ENCODE measurements around the gene C11orf24. TPM values are rescaled to one million over a fixed set of nuclear protein-coding genes. Genes with fewer than 3 reads are reported as not detected.

C11orf24 gene
- total RNA-seq, 6 experiments from 2014 or later, result 39.4 to 70.9 (median 62.4) TPM

DNA sequence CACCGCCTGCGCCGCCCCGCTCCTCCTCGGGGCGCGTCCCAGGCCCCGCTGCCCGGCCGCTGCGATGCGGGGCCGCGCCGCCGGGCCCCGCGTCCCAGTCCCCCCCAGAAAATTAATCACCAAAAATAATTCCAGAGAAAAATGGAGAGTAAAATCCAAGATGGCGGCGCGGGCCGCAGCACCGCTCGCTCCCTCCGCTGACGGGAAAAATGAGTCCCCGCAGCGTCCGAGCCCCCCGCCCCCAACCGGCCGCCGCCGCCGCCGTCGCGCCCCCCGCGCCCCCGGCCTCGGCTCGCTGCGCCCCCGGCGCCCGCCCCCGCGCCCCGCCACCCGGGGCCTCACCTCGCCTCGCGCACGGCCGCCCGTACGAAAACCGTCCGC, 58.6 kb downstream of the C11orf24 start, which contains the start of gene KMT5B:
Gene KMT5B (minus strand): TSS at position 162 of the 381 bp plus-strand sequence. CDS start 23,220 bp downstream, outside the sequence.
- H3K4me3 ChIP-seq, result peak within 1 kb of the TSS; percentile 81 to 86 (median 82)
- peak in 2 of 3 donors; percentile 59 to 68 for DNase-seq
- no peaks in the 10 kb centered on the region for H3K9me3 ChIP-seq
- TF ChIP-seq POLR2A (IDR thresholded peaks at IDR 0.05), result no peak
- TF ChIP-seq, protein P1, sequence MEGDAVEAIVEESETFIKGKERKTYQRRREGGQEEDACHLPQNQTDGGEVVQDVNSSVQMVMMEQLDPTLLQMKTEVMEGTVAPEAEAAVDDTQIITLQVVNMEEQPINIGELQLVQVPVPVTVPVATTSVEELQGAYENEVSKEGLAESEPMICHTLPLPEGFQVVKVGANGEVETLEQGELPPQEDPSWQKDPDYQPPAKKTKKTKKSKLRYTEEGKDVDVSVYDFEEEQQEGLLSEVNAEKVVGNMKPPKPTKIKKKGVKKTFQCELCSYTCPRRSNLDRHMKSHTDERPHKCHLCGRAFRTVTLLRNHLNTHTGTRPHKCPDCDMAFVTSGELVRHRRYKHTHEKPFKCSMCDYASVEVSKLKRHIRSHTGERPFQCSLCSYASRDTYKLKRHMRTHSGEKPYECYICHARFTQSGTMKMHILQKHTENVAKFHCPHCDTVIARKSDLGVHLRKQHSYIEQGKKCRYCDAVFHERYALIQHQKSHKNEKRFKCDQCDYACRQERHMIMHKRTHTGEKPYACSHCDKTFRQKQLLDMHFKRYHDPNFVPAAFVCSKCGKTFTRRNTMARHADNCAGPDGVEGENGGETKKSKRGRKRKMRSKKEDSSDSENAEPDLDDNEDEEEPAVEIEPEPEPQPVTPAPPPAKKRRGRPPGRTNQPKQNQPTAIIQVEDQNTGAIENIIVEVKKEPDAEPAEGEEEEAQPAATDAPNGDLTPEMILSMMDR (IDR thresholded peaks at IDR 0.05), result no peak
- H3K27me3 ChIP-seq, result no peaks in the 10 kb centered on the region
- H3K27ac ChIP-seq, result peak within 1 kb of the TSS; percentile 93 to 99 (median 98)
- 0% methylated on average over 19 of the region's 60 CpGs for WGBS (ENCODE audit: insufficient coverage, low coverage, low lambda C conversion rate, missing lambda C conversion rate)
- peaks cover 0 to 50% (median 15%) of the 10 kb centered on the region in 4 donors for H3K4me1 ChIP-seq
- H3K36me3 ChIP-seq, result no peaks in the 10 kb centered on the region
- intact Hi-C loops (cut with DNase I), result loop anchor here in 1 of 2 donors (10.0 kb wide), 1 partner anchor 82 kb away; no protein-coding TSS in a partner anchor
- no peak for ATAC-seq

- peak; percentile 59 to 71 (median 64) for ATAC-seq
- peak overlapping the region; percentile 81 to 86 (median 82) for H3K4me3 ChIP-seq
- intact Hi-C loops (cut with DNase I), result loop anchor here in 1 of 2 donors (10.0 kb wide), 1 partner anchor 82 kb away; no protein-coding TSS in a partner anchor
- H3K4me1 ChIP-seq, result peaks cover 0 to 50% (median 15%) of the 10 kb centered on the region in 4 donors
- peak; percentile 79 to 80 (median 79) for DNase-seq
- H3K9me3 ChIP-seq, result no peaks in the 10 kb centered on the region
- no peak for TF ChIP-seq POLR2A (IDR thresholded peaks at IDR 0.05)
- TF ChIP-seq, protein P1 (IDR thresholded peaks at IDR 0.05), result peak in 3 of 4 donors; percentile 31 to 52 (median 37)
- H3K27ac ChIP-seq, result peak overlapping the region; percentile 72 to 99 (median 98)
- under 1% methylated on average over 10 of the region's 80 CpGs for WGBS (ENCODE audit: insufficient coverage, low coverage, low lambda C conversion rate, missing lambda C conversion rate)
- H3K36me3 ChIP-seq, result no peaks in the 10 kb centered on the region
- H3K27me3 ChIP-seq, result no peaks in the 10 kb centered on the region
These were observed 59.2 kb downstream of the C11orf24 start for GRCh38 chr11:68212421-68213134.

- Histone ChIP-seq H3K27me3 (no peaks in the 10 kb centered on the region), H3K36me3 (no peaks in the 10 kb centered on the region), H3K4me1 (peaks cover 0 to 60% (median 19%) of the 10 kb centered on the region in 4 donors), H3K4me3 (peak overlapping the region; percentile 81 to 86 (median 82)), H3K9me3 (no peaks in the 10 kb centered on the region), H3K27ac (peak overlapping the region in 2 of 3 donors; percentile 84 to 99)
- TF ChIP-seq POLR2A (IDR thresholded peaks at IDR 0.05), result no peak
- TF ChIP-seq, protein P1 (IDR thresholded peaks at IDR 0.05), result no peak
- ATAC-seq, result no peak
- peak in 1 of 3 donors; percentile 45 for DNase-seq
- intact Hi-C loops (cut with DNase I), result loop anchor here in 1 of 2 donors (10.0 kb wide), 1 partner anchor 83 kb away; no protein-coding TSS in a partner anchor
- WGBS (ENCODE audit: insufficient coverage, low coverage, low lambda C conversion rate, missing lambda C conversion rate), result 18% methylated on average over 14 of the region's 14 CpGs
These were observed 60.2 kb downstream of the C11orf24 start for GRCh38 chr11:68211546-68211945.

Other genes with a start within 250 kb of the C11orf24 start
- gene NDUFS8, start 241.3 kb downstream of the C11orf24 start, total RNA-seq, result 100 to 1,000 TPM in 3 of 6 experiments, 10 to 100 TPM in 3; 61.9 to 159 (median 88.4) TPM
- gene TCIRG1, start 232.9 kb downstream of the C11orf24 start, total RNA-seq, result 10 to 100 TPM; 39.4 to 97.1 (median 69.3) TPM
- gene CHKA, start 150.6 kb downstream of the C11orf24 start, total RNA-seq, result 10 to 100 TPM; 15.1 to 35.8 (median 28.5) TPM
- 10 to 100 TPM; 14.3 to 25.9 (median 17.6) TPM for gene KMT5B, start 58.7 kb downstream of the C11orf24 start, total RNA-seq
- 100 to 1,000 TPM in 2 of 6 experiments, 10 to 100 TPM in 4; 74.4 to 120 (median 88.2) TPM for gene LRP5, start 40.6 kb upstream of the C11orf24 start, total RNA-seq
- 10 to 100 TPM; 35.8 to 48.3 (median 39.2) TPM for gene PPP6R3, start 188.8 kb upstream of the C11orf24 start, total RNA-seq

Data from right lobe of liver (tissue), 6 donors.